Panc1 (cell line): Measurements from ENCODE around the gene FBXL17. TPM values are rescaled to one million over a fixed set of nuclear protein-coding genes. Genes with fewer than 3 reads are reported as not detected.

ENCODE experiments used
- ATAC-seq: fragments of 200-7000 bp; cut with Tn5 transposase; 2 replicates; pipeline ENCODE4 v1.9.1; 2020; ENCODE audit warnings: mild to moderate bottlenecking, moderate library complexity
- BruUV-seq: library from RNA; stranded (reverse); fragments of 400-500 nt; replicated peaks from 2 replicates; lab custom pipeline; 2021; lab: Mats Ljungman, UMichigan
- CTCF ChIA-PET: fragments of 300-600 bp; sonication (Branson Sonifier 250); formaldehyde crosslinking; loops from one replicate; lab custom pipeline; 2022; ENCODE audit warnings: antibody characterized with exemption; lab: Charles Lee
- POLR2A ChIA-PET: fragments of 300-600 bp; sonication (Branson Sonifier 250); formaldehyde crosslinking; loops from one replicate; lab custom pipeline; 2022; ENCODE audit warnings: antibody characterized with exemption; lab: Charles Lee
- DNase-seq: peaks from one replicate; pipeline ENCODE4 v3.0.0-alpha.2; 2010; ENCODE audit warnings: low read depth, low spot score
- H3K27ac ChIP-seq: 2 replicates; pipeline ENCODE4 v1.5.1; 2011; ENCODE audit warnings: mild to moderate bottlenecking, low read length, inconsistent platforms
- H3K27me3 ChIP-seq: fragments of 200-500 bp; sonication (Bioruptor generic); 2 replicates; pipeline ENCODE4 v1.6.0; 2014; ENCODE audit warnings: low read length, inconsistent platforms; ENCODE audit not compliant: control insufficient read depth, insufficient read depth
- H3K36me3 ChIP-seq: fragments of 200-500 bp; sonication (Bioruptor generic); 2 replicates; pipeline ENCODE4 v1.5.1; 2014; ENCODE audit warnings: inconsistent platforms, mild to moderate bottlenecking, low read length, moderate library complexity; ENCODE audit not compliant: control insufficient read depth, insufficient read depth
- H3K4me1 ChIP-seq: 2 replicates; pipeline ENCODE4 v1.5.1; 2011; ENCODE audit warnings: inconsistent platforms, mild to moderate bottlenecking, low read length, moderate library complexity; ENCODE audit not compliant: control insufficient read depth, insufficient read depth
- H3K4me3 ChIP-seq, 2 experiments: 2 replicates each; pipeline ENCODE4 v1.5.1; 2011 to 2012; ENCODE audit warnings: low read depth in 2 of 2, low read length in 2 of 2, mild to moderate bottlenecking in 2 of 2, inconsistent platforms in 1 of 2, moderate library complexity in 1 of 2
- H3K9me3 ChIP-seq: fragments of 200-500 bp; sonication (Bioruptor generic); 2 replicates; pipeline ENCODE4 v1.5.1; 2014; ENCODE audit warnings: low read depth, mild to moderate bottlenecking, inconsistent platforms, low read length, moderate library complexity; ENCODE audit not compliant: control insufficient read depth, insufficient read depth
- CTCF ChIP-seq: fragments of 450-650 bp; IDR thresholded peaks from 2 replicates; pipeline ENCODE4 v1.5.1; 2017; ENCODE audit warnings: mild to moderate bottlenecking
- POLR2AphosphoS5 ChIP-seq: IDR thresholded peaks from 2 replicates; pipeline ENCODE4 v1.6.1; 2012; ENCODE audit warnings: mild to moderate bottlenecking, low read depth, low read length, moderate library complexity
- REST ChIP-seq, 2 experiments: IDR thresholded peaks; 2 replicates each; pipeline ENCODE4 v1.6.1; 2011 to 2012; ENCODE audit warnings: low read depth in 2 of 2, control low read depth in 1 of 2, low read length in 1 of 2, mild to moderate bottlenecking in 1 of 2, moderate library complexity in 1 of 2; ENCODE audit not compliant: insufficient read depth in 1 of 2
- SIN3A ChIP-seq: IDR thresholded peaks from 2 replicates; pipeline ENCODE4 v1.6.1; 2012; ENCODE audit warnings: low read depth, mild to moderate bottlenecking, low read length, moderate library complexity, borderline replicate concordance; ENCODE audit not compliant: insufficient read depth
- TCF7L2 ChIP-seq: IDR thresholded peaks from 2 replicates; pipeline ENCODE4 v1.6.1; 2011; ENCODE audit warnings: mild to moderate bottlenecking, low read depth, low read length, inconsistent platforms
- in situ Hi-C: cut with HindIII; loops from 2 replicates; pipeline ENCODE4 v1.10.0; 2016; ENCODE audit warnings: low sequenced_read_pairs, low pct_unique_long_range_greater_than_20kb
- intact Hi-C: fragments of 100-400 bp; cut with micrococcal nuclease; formaldehyde crosslinking; loops from one replicate; pipeline ENCODE4 v1.10.0; 2022; ENCODE audit not compliant: unreplicated experiment
- total RNA-seq: library from RNA; stranded (reverse); gene quantifications from one replicate; pipeline ENCODE4 v1.2.1, GENCODE V29; 2021; ENCODE audit not compliant: unreplicated experiment

FBXL17 gene
- total RNA-seq, 1 experiment from 2014 or later, result 17.4 TPM

GRCh38 chr5:108339220-108339619 lies 42.7 kb downstream of the FBXL17 start:
- POLR2A ChIA-PET, result no interaction called here
- ATAC-seq (no peak), DNase-seq (no peak)
- intact Hi-C loops, result no loop called here
- H3K4me3 ChIP-seq, result no peak overlapping the region
- H3K4me1 ChIP-seq, result no peaks in the 10 kb centered on the region
- BruUV-seq, result no TSS peak
- TF ChIP-seq SIN3A, result no peak
- TF ChIP-seq REST (IDR thresholded peaks at IDR 0.05; ENCODE audit: insufficient read depth in 1 of 2, low read depth in 2 of 2, low read length in 1 of 2), result no peak
- TF ChIP-seq POLR2AphosphoS5, result no peak
- TF ChIP-seq TCF7L2, result no peak
- TF ChIP-seq CTCF, result no peak
- CTCF ChIA-PET, result no interaction called here
- no peaks in the 10 kb centered on the region for H3K36me3 ChIP-seq
- no peak overlapping the region for H3K27ac ChIP-seq
- no peaks in the 10 kb centered on the region for H3K27me3 ChIP-seq
- in situ Hi-C loops, result no loop called here
- H3K9me3 ChIP-seq, result no peaks in the 10 kb centered on the region

GRCh38 chr5:108334225-108334624 lies 47.7 kb downstream of the FBXL17 start:
- H3K27me3 ChIP-seq, result no peaks in the 10 kb centered on the region
- no peaks in the 10 kb centered on the region for H3K36me3 ChIP-seq
- no peaks in the 10 kb centered on the region for H3K4me1 ChIP-seq
- in situ Hi-C loops, result no loop called here
- no peak overlapping the region for H3K27ac ChIP-seq
- no TSS peak for BruUV-seq
- ATAC-seq (no peak), DNase-seq (no peak)
- intact Hi-C loops, result loop anchor here (5.0 kb wide), 1 partner anchor 67 kb away; no protein-coding TSS in a partner anchor
- ChIA-PET POLR2A (no interaction called here), CTCF (no interaction called here)
- TF ChIP-seq POLR2AphosphoS5 (no peak), CTCF (no peak), TCF7L2 (no peak), REST (IDR thresholded peaks at IDR 0.05; ENCODE audit: insufficient read depth in 1 of 2, low read depth in 2 of 2, low read length in 1 of 2) (no peak), SIN3A (no peak)
- H3K4me3 ChIP-seq, result no peak overlapping the region
- no peaks in the 10 kb centered on the region for H3K9me3 ChIP-seq
